Activated naive CD4-positive, alpha-beta T cell treated with anti-CD3 and anti-CD28 coated beads, Interleukin-2, amount 50 U/mL, for 72 hours (primary cell): Measurements from ENCODE around the gene SFXN5. TPM values are rescaled to one million over a fixed set of nuclear protein-coding genes. Genes with fewer than 3 reads are reported as not detected.
"Not testable (repeated sequence)": the region's sequence is repeated elsewhere in the genome, so short reads cannot be mapped to it uniquely, and the experiment has no call there.

ENCODE experiments used
- ATAC-seq, 2 donors: fragments of 150-1000 bp; cut with Tn5 transposase; 2 replicates each; pipeline ENCODE4 v1.10.0; 2021; ENCODE audit warnings: mild to moderate bottlenecking in 2 of 2, moderate library complexity in 2 of 2
- DNase-seq, 2 donors: peaks; one replicate each; pipeline ENCODE4 v3.0.0; 2021 to 2022; ENCODE audit warnings: low spot score in 2 of 2
- H3K27ac Mint-ChIP-seq, 2 donors: one replicate each; pipeline ENCODE4 v1.8.0; 2022; ENCODE audit warnings: mild to moderate bottlenecking in 2 of 2, mixed read lengths in 2 of 2
- H3K36me3 Mint-ChIP-seq, 2 donors: one replicate each; pipeline ENCODE4 v1.8.0; 2022; ENCODE audit warnings: mixed read lengths in 2 of 2
- H3K9me3 Mint-ChIP-seq, 2 donors: one replicate each; pipeline ENCODE4 v1.8.0; 2022; ENCODE audit warnings: mixed read lengths in 2 of 2
- total RNA-seq, 2 donors: library from RNA; stranded (reverse); gene quantifications; one replicate each; pipeline ENCODE4 v1.2.3, GENCODE V29; 2022

SFXN5 gene
- total RNA-seq, 2 donors from 2014 or later = 5.2 to 16.0 TPM

- Mint-ChIP-seq H3K9me3 (no peaks in the 10 kb centered on the region), H3K27ac (no peak overlapping the region), H3K36me3 (no peaks in the 10 kb centered on the region)
- no peak for DNase-seq
- ATAC-seq = peak in 1 of 2 donors; percentile 45
Measured at GRCh38 chr2:73105511-73105971, 34.0 kb upstream of the SFXN5 start.

DNA sequence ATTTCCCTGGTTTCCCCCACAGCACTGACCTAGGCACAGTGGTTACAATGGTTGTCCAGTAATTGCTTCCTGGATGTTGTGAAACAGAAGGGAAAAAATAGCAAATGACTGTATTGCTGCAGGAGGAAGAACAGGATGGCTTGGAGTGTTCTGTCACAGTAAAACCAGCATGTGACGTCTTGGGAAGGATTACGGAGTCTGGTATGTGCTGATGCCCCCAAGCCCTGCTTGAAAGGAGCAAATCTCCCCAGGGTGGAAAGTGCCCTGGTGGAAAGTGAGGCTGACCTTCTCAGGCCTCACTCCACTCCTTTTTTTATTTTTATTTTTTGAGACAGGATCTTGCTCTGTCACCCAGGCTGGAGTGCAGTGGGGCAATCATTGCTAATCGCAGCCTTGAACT is 33.4 kb upstream of the SFXN5 start:
- Mint-ChIP-seq H3K27ac (no peak overlapping the region), H3K9me3 (no peaks in the 10 kb centered on the region), H3K36me3 (no peaks in the 10 kb centered on the region)
- no peak for ATAC-seq
- no peak for DNase-seq

DNA sequence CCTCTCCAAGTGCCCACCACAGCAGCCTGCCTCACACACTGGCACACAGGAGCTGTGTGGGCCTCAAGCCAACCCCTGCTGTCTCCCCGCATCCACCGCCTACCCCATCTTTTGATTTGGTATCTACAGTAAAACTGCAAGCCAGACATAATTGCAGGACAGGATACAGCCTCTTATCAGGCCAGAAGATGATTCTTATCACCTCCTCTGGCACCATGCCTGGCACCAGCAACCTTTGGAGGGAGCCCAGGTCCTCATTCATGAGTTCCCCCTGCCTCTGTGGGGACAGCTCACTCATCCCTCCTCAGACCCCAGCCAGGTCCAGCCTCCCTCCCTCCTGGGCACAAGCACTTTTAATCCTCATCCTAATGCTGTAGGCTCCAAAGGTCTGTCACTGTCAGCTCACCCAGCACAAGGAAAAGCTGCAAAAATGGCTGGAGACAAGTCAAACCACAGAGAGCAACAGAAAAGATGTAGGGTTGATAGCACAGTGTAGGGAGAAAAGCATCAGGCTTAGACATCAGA is 31.6 kb upstream of the SFXN5 start:
- Mint-ChIP-seq H3K36me3 (no peaks in the 10 kb centered on the region), H3K9me3 (no peaks in the 10 kb centered on the region), H3K27ac (peak overlapping the region in 1 of 2 donors; percentile 22)
- ATAC-seq (no peak), DNase-seq (no peak)

DNA sequence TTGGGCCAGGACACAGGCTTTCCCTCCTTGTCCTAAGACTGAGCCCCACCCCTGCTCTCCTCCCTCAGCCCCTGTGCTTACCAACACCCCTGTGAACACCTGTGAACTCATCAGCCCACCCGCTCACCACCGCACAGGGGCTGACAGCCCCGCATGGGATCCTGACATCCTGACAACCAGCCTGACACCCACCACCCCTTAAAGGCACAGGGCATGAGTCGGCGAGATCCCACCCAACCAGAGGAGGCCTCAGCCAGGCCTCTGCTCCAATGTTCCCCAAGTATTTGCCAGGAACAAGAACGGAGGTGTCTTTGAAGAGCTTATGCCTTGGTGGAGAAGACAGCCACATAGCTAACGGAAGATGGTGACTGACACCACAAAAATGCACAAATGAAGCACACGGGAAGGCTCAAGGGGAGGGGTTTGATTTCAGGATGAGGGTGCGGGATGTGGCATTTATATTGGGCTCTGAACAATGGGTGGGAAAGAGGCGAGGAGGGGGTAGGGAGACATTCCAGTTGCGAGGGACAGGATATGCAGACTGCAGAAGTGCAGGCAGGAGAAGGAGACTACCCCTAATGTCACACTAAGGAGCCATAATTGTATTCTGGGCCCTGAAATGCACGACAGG is 30.2 kb upstream of the SFXN5 start:
- Mint-ChIP-seq H3K36me3 (no peaks in the 10 kb centered on the region), H3K9me3 (no peaks in the 10 kb centered on the region), H3K27ac (no peak overlapping the region)
- DNase-seq (no peak), ATAC-seq (no peak)

DNA sequence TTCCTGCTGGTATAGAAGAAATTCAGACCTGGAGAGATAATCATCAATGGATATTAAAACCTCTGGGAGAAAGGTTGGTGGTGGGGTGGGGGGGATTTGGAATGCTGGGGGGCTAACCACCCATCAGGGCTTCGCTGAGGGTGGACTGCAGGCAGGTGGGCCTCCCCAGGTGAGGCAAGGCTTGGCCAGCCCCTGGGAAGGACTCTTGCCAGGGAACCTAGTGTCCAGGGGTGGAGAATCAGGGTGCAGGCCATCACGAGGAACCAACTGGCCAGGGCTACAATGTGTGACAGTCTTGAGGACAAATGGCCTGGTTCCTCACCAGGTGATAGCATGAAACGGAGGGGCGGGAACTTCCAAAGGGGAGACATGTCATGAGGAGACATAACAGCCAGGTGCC is 29.4 kb upstream of the SFXN5 start:
- no peaks in the 10 kb centered on the region for H3K36me3 Mint-ChIP-seq
- no peaks in the 10 kb centered on the region for H3K9me3 Mint-ChIP-seq
- ATAC-seq (no peak), DNase-seq (no peak)
- no peak overlapping the region for H3K27ac Mint-ChIP-seq

- Mint-ChIP-seq H3K9me3 (no peaks in the 10 kb centered on the region), H3K36me3 (no peaks in the 10 kb centered on the region), H3K27ac (no peak overlapping the region)
- ATAC-seq (no peak), DNase-seq (no peak)
Measured at GRCh38 chr2:73099486-73099885, 28.0 kb upstream of the SFXN5 start.

DNA sequence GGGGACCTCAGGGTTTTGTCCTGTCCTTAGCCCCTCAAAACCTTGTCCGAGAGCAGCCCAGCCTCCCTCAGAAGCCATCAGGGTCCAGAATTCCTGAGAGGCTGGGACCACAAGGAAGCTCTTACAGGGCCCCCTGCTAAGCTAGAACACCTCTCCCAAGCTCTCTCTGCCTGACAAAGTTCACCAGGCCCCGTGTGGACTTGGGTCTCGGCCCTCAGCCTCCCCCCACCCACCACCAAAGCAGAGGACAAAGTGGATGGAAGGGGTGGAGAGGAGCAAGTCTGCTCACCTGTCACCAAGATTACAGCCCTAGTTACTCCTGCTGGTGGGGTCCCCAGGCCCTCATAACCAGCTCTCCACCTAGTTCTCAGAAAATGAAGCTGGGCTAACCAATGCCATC is 24.4 kb upstream of the SFXN5 start:
- Mint-ChIP-seq H3K27ac (no peak overlapping the region), H3K36me3 (no peaks in the 10 kb centered on the region), H3K9me3 (no peaks in the 10 kb centered on the region)
- DNase-seq = no peak
- no peak for ATAC-seq

GRCh38 chr2:73093601-73094218 is 22.2 kb upstream of the SFXN5 start:
- DNase-seq, H3K27ac Mint-ChIP-seq, ATAC-seq, H3K36me3 Mint-ChIP-seq, H3K9me3 Mint-ChIP-seq: not testable (repeated sequence)

- DNase-seq = no peak
- H3K27ac Mint-ChIP-seq = no peak overlapping the region
- H3K36me3 Mint-ChIP-seq = no peaks in the 10 kb centered on the region
- H3K9me3 Mint-ChIP-seq = no peaks in the 10 kb centered on the region
- no peak for ATAC-seq
Measured at GRCh38 chr2:73092146-73092783, 20.8 kb upstream of the SFXN5 start.

GRCh38 chr2:73091696-73092095 is 20.2 kb upstream of the SFXN5 start:
- no peak overlapping the region for H3K27ac Mint-ChIP-seq
- DNase-seq (no peak), ATAC-seq (no peak)
- no peaks in the 10 kb centered on the region for H3K36me3 Mint-ChIP-seq
- no peaks in the 10 kb centered on the region for H3K9me3 Mint-ChIP-seq

- no peaks in the 10 kb centered on the region for H3K9me3 Mint-ChIP-seq
- H3K36me3 Mint-ChIP-seq = no peaks in the 10 kb centered on the region
- no peak for ATAC-seq
- DNase-seq = no peak
- no peak overlapping the region for H3K27ac Mint-ChIP-seq
Measured at GRCh38 chr2:73091164-73091563, 19.7 kb upstream of the SFXN5 start.

- ATAC-seq (no peak), DNase-seq (no peak)
- H3K36me3 Mint-ChIP-seq = no peaks in the 10 kb centered on the region
- peak overlapping the region in 1 of 2 donors; percentile 55 for H3K27ac Mint-ChIP-seq
- H3K9me3 Mint-ChIP-seq = no peaks in the 10 kb centered on the region
Measured at GRCh38 chr2:73089270-73090030, 17.9 kb upstream of the SFXN5 start.

DNA sequence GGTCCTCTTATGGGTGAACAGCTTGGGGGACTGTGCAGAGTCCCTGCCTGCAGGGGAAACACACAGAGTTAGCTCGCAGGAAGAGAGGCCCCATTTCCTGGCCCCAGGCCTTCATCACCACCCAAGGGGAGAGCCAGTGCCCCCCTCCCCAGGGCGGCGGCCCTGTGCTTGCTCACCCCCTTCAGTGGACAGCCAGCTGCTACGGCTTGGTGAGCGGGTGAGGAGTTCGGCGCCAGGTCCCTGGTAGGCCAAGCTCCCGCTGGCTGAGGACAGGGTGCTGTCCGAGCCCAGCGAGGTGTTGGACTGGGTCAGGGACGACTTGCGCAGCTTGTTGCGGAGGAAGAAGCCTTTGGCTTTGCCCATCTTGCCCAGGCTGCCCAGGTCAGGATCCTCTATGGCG is 17.2 kb upstream of the SFXN5 start:
- Mint-ChIP-seq H3K9me3 (no peaks in the 10 kb centered on the region), H3K36me3 (no peaks in the 10 kb centered on the region), H3K27ac (no peak overlapping the region)
- ATAC-seq (no peak), DNase-seq (no peak)

DNA sequence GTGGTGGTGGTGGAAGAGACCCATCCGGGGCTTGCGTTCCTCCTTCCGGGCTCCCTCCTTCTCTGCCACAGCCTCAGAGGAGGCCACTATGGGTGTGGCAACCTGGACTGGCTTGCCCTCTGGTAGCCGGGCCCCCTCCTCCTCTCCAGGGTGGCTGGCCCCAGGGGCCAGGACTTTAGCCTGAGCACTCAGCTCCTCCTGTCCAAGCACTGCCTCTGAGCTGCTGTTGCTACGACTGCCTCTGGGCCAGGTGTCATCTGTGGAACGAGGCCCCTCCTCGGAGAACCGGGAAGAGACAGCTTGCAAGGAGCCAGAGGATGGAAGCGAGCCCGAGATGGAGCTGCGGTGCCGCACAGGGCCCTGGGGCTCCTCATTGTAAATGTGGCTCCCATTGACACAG is 16.7 kb upstream of the SFXN5 start:
- no peak overlapping the region for H3K27ac Mint-ChIP-seq

DNA sequence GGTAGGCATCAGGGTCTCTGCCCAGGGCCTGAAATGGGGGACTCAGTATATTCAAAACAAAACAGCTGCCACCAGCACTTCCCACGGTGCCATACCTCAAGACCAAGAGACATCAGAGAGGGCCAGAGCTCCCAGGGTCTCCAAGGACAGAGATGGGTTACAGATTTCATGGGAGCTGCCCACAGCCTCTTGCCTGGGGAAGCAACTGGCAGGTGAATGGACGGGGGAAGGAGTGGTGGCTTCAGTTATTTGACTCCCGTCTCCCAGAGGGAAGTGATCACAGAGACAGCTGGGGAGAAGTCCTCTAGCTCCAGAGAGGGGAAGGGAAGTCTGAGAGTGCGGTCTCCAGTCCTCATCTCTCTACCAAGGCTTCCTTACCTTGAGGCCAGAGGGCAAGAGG is 15.8 kb upstream of the SFXN5 start:
- H3K9me3 Mint-ChIP-seq = no peaks in the 10 kb centered on the region
- DNase-seq (no peak), ATAC-seq (no peak)
- H3K36me3 Mint-ChIP-seq = no peaks in the 10 kb centered on the region
- H3K27ac Mint-ChIP-seq = no peak overlapping the region

More for the DNA sequence above, 16.7 kb upstream of the SFXN5 start:
- Mint-ChIP-seq H3K36me3 (no peaks in the 10 kb centered on the region), H3K9me3 (no peaks in the 10 kb centered on the region)
- DNase-seq (no peak), ATAC-seq (no peak)

- no peaks in the 10 kb centered on the region for H3K9me3 Mint-ChIP-seq
- H3K27ac Mint-ChIP-seq = no peak overlapping the region
- ATAC-seq = peak; percentile 85 to 92
Measured at GRCh38 chr2:73085691-73086090, 14.2 kb upstream of the SFXN5 start.

DNA sequence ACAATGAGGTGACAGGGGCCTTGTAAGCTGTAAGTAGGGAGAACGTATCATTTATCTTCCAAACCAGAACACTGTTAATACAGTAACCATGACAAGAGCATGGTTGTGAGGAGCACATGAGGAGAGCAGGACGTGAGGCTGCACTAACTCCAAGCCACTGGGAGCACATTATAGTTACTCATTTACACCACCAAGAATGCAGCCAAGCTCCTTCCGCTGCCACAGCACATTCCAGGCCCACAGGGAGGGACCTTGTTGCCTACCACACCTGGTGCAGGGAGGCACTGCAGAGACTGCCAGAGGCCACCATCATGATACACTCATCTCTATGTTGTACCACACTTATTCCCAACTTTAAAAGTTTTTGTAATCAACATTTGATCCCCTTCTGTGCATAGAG is 13.5 kb upstream of the SFXN5 start:
- H3K36me3 Mint-ChIP-seq = no peaks in the 10 kb centered on the region
- H3K9me3 Mint-ChIP-seq = no peaks in the 10 kb centered on the region
- no peak overlapping the region for H3K27ac Mint-ChIP-seq
- DNase-seq = no peak
- ATAC-seq = no peak

More at GRCh38 chr2:73085691-73086090, 14.2 kb upstream of the SFXN5 start:
- peak; percentile 73 to 82 for DNase-seq
- H3K36me3 Mint-ChIP-seq = no peaks in the 10 kb centered on the region
